Central memory CD8-positive, alpha-beta T cell (primary cell): ENCODE results near the gene ZDHHC24.
"Not testable (repeated sequence)": the region's sequence is repeated elsewhere in the genome, so short reads cannot be mapped to it uniquely, and the experiment has no call there.

ENCODE experiments used
- ATAC-seq: fragments of 150-1000 bp; cut with Tn5 transposase; replicated peaks from 2 replicates; pipeline ENCODE4 v1.10.0; 2022; ENCODE audit warnings: mild to moderate bottlenecking, moderate FRiP score, moderate number of reproducible peaks; ENCODE audit not compliant: poor library complexity, severe bottlenecking; ENCODE audit errors: extremely low read depth
- DNase-seq, 2 donors: peaks; one replicate each; pipeline ENCODE4 v3.0.0; 2021; ENCODE audit warnings: low spot score in 2 of 2
- H3K27ac Mint-ChIP-seq: one replicate; pipeline ENCODE4 v1.8.0; 2022; ENCODE audit warnings: low read depth, mild to moderate bottlenecking, moderate library complexity, mixed read lengths
- H3K27me3 Mint-ChIP-seq: one replicate; pipeline ENCODE4 v1.8.0; 2022; ENCODE audit warnings: mixed read lengths
- H3K36me3 Mint-ChIP-seq: one replicate; pipeline ENCODE4 v1.8.0; 2022; ENCODE audit warnings: mild to moderate bottlenecking, moderate library complexity, mixed read lengths; ENCODE audit not compliant: insufficient read depth
- H3K4me1 Mint-ChIP-seq: one replicate; pipeline ENCODE4 v1.8.0; 2022; ENCODE audit warnings: mixed read lengths
- H3K4me3 Mint-ChIP-seq: one replicate; pipeline ENCODE4 v1.8.0; 2022; ENCODE audit warnings: mild to moderate bottlenecking, moderate library complexity, mixed read lengths
- H3K9me3 Mint-ChIP-seq: one replicate; pipeline ENCODE4 v1.8.0; 2022; ENCODE audit warnings: mixed read lengths

Gene ZDHHC24

DNA sequence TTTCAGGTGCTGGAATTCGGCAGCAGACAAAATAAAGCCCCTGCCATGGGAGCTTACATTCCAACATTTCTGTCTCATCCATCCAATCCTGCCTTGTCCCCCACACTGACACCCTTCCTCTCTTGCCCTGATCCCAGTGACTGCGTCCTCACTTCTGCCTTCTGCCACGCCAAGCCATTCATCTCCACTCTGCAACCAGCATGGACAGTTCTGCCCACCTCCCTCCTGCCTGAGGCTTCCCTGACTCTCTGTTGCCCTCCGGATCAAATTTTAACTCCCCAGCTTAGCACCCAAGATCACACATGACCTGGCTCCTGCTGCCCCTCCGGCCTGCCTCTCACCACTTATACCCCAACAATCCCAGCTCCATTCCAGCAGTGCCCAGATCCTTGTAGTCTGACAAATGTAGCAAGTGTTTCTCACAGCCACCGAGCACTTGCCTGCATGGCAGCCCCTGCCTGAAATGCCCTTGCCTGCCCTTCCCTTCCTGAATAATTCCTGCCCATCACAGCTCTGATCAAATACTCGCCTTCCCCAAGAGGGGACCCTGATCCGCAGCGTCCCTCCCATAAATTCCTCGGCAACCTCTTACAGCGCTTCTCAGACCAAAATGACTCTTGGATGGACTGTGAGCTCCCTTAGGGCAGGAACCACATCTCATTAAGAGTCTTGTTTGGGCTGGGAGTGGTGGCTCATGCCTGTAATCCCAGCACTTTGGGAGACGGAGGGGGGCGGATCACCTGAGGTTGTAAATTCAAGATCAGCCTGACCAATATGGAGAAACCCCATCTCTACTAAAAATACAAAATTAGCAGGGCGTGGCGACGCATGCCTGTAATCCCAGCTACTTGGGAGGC, 3.2 kb upstream of the ZDHHC24 start:
- Mint-ChIP-seq H3K4me3 (peak overlapping the region; percentile 8), H3K27ac (no peak overlapping the region), H3K4me1 (peaks cover 13% of the 10 kb centered on the region), H3K36me3 (peaks cover 1% of the 10 kb centered on the region), H3K9me3 (no peaks in the 10 kb centered on the region), H3K27me3 (no peaks in the 10 kb centered on the region)
- no peak for DNase-seq
- no peak for ATAC-seq

GRCh38 chr11:66548041-66548440, 2.2 kb upstream of the ZDHHC24 start:
- Mint-ChIP-seq H3K9me3 (no peaks in the 10 kb centered on the region), H3K27ac (no peak overlapping the region), H3K27me3 (no peaks in the 10 kb centered on the region), H3K4me1 (peaks cover 23% of the 10 kb centered on the region), H3K4me3 (no peak overlapping the region), H3K36me3 (peaks cover 1% of the 10 kb centered on the region)
- DNase-seq (no peak), ATAC-seq (no peak)

- peak overlapping the region; percentile 82 for H3K4me3 Mint-ChIP-seq
- DNase-seq: no peak
- no peak for ATAC-seq
- no peaks in the 10 kb centered on the region for H3K9me3 Mint-ChIP-seq
- H3K36me3 Mint-ChIP-seq: peaks cover 2% of the 10 kb centered on the region
- peaks cover 27% of the 10 kb centered on the region for H3K4me1 Mint-ChIP-seq
- H3K27me3 Mint-ChIP-seq: no peaks in the 10 kb centered on the region
- no peak overlapping the region for H3K27ac Mint-ChIP-seq
These were observed 1.8 kb upstream of the ZDHHC24 start for GRCh38 chr11:66547662-66548009.

- H3K4me3 Mint-ChIP-seq: peak overlapping the region; percentile 82
These were observed 1.3 kb upstream of the ZDHHC24 start for GRCh38 chr11:66546966-66547661.

DNA sequence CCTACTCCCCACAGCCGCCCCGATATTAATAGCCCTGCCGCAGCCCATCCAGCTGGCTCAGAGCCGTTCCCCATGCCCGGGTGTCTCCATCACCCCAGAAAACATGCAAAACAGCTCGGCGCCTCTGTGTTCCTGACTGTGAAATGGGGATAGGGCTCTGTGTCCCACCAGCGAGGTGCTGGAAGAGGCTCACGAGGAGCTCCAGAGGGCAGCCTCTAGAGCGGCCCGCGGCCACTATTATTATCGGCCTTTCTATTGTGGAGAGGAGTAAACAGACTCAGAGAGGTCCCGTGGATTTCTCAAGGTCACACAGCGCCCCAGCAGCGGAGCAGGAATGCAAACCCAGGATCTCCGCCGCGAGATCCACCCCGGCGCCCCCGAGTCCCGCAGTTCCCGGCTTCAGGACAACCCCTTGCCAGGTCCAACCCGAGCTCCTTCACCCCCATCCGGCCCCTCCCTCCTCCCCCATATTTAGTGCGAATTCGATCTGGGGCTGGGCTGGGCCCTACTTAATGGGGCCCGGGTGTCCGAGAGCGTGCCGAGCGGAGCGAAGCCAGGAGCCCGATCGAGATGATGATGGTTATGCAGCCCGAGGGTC, 619 bp upstream of the ZDHHC24 start, which contains the start of gene ACTN3:
ACTN3 (plus strand) TSS at position 536 of the 598 bp plus-strand sequence; CDS start at position 571, 35 bp downstream.
- no peaks in the 10 kb centered on the region for H3K9me3 Mint-ChIP-seq
- H3K27ac Mint-ChIP-seq: peak within 1 kb of the TSS; percentile 84
- DNase-seq: no peak
- H3K4me3 Mint-ChIP-seq: peak within 1 kb of the TSS; percentile 82
- no peaks in the 10 kb centered on the region for H3K27me3 Mint-ChIP-seq
- H3K36me3 Mint-ChIP-seq: peaks cover 11% of the 10 kb centered on the region
- peaks cover 38% of the 10 kb centered on the region for H3K4me1 Mint-ChIP-seq
- no peak for ATAC-seq

More at GRCh38 chr11:66546966-66547661, 1.3 kb upstream of the ZDHHC24 start:
- Mint-ChIP-seq H3K27me3 (no peaks in the 10 kb centered on the region), H3K9me3 (no peaks in the 10 kb centered on the region), H3K36me3 (peaks cover 7% of the 10 kb centered on the region), H3K4me1 (peaks cover 32% of the 10 kb centered on the region), H3K27ac (peak overlapping the region; percentile 84)
- ATAC-seq (no peak), DNase-seq (no peak)

DNA sequence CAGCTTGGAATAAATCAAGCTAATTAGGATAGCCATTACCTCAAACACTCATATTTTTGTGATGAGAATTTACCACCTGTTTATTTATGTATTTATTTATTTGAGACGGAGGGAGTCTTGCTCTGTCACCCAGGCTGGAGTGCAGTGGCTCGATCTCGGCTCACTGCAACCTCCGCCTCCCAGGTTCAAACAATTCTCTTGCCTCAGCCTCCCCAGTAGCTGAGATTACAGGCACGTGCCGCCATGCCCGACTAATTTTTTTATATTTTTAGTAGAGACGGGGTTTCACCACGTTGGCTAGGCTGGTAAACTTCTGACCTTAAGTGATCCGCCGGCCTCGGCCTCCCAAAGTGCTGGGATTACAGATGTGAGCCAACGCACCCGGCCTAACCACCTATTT, 896 bp downstream of the ZDHHC24 start:
- not testable (repeated sequence) for H3K27me3 Mint-ChIP-seq, H3K9me3 Mint-ChIP-seq, DNase-seq, ATAC-seq
- peak overlapping the region; percentile 84 for H3K27ac Mint-ChIP-seq
- H3K36me3 Mint-ChIP-seq: peaks cover 21% of the 10 kb centered on the region
- peaks cover 42% of the 10 kb centered on the region for H3K4me1 Mint-ChIP-seq
- peak overlapping the region; percentile 82 for H3K4me3 Mint-ChIP-seq

GRCh38 chr11:66543263-66544107, 2.4 kb downstream of the ZDHHC24 start:
- H3K4me1 Mint-ChIP-seq: peaks cover 42% of the 10 kb centered on the region
- peak overlapping the region; percentile 82 for H3K27ac Mint-ChIP-seq
- DNase-seq (peak; percentile 52 to 71), ATAC-seq (peak; percentile 81)
- no peaks in the 10 kb centered on the region for H3K27me3 Mint-ChIP-seq
- peak overlapping the region; percentile 82 for H3K4me3 Mint-ChIP-seq
- peaks cover 21% of the 10 kb centered on the region for H3K36me3 Mint-ChIP-seq
- H3K9me3 Mint-ChIP-seq: no peaks in the 10 kb centered on the region

- no peaks in the 10 kb centered on the region for H3K27me3 Mint-ChIP-seq
These were observed 3.5 kb downstream of the ZDHHC24 start for GRCh38 chr11:66542362-66542761.

GRCh38 chr11:66541892-66542291, 4.0 kb downstream of the ZDHHC24 start:
- Mint-ChIP-seq H3K4me3 (peak overlapping the region; percentile 16), H3K27ac (peak overlapping the region; percentile 82), H3K4me1 (peaks cover 42% of the 10 kb centered on the region), H3K27me3 (no peaks in the 10 kb centered on the region), H3K36me3 (peaks cover 26% of the 10 kb centered on the region), H3K9me3 (no peaks in the 10 kb centered on the region)
- ATAC-seq (no peak), DNase-seq (no peak)

More at GRCh38 chr11:66542362-66542761, 3.5 kb downstream of the ZDHHC24 start:
- Mint-ChIP-seq H3K4me3 (peak overlapping the region; percentile 6), H3K4me1 (peaks cover 42% of the 10 kb centered on the region), H3K36me3 (peaks cover 21% of the 10 kb centered on the region), H3K9me3 (no peaks in the 10 kb centered on the region), H3K27ac (peak overlapping the region; percentile 82)
- no peak for ATAC-seq
- DNase-seq: no peak

DNA sequence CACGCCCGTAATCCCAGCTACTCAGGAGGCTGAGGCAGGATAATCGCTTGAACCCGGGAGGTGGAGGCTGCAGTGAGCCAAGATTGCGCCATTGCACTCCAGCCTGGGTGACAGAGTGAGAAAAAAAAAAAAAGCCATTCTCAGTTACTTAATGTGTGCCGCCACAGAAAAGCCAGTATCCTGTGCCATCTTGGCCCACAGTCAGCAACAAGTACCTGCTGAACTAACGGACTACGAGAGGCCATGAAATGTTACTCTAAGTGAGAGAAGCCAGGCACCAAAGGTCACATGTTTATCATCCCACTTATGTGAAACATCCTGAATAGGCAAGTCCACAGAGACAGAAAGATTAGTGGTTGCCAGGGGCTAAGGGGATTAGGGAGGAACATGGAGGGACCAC, 5.2 kb downstream of the ZDHHC24 start:
- not testable (repeated sequence) for H3K4me3 Mint-ChIP-seq, ATAC-seq, H3K9me3 Mint-ChIP-seq, DNase-seq, H3K27me3 Mint-ChIP-seq, H3K27ac Mint-ChIP-seq
- Mint-ChIP-seq H3K36me3 (peaks cover 34% of the 10 kb centered on the region), H3K4me1 (peaks cover 45% of the 10 kb centered on the region)

DNA sequence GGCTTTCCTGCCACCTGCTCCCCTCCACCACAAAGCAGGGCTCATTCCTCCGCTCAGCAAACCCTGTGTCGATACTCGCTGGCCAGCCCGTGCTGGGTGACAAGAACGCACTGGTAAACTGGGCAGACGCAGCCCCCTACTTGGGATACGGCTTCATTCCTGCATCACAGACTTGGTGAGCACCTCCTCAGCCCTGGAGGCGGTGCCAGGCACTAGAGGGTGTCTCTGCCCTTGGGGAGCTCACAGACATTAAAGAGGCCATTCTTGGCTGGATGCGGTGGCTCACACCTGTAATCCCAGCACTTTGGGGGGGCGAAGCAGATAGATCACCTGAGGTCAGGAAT, 6.0 kb downstream of the ZDHHC24 start:
- no peak overlapping the region for H3K27ac Mint-ChIP-seq
- peaks cover 38% of the 10 kb centered on the region for H3K36me3 Mint-ChIP-seq
- ATAC-seq (no peak), DNase-seq (no peak)
- H3K27me3 Mint-ChIP-seq: no peaks in the 10 kb centered on the region
- no peaks in the 10 kb centered on the region for H3K9me3 Mint-ChIP-seq
- H3K4me3 Mint-ChIP-seq: no peak overlapping the region
- peaks cover 42% of the 10 kb centered on the region for H3K4me1 Mint-ChIP-seq
